Measurements from ENCODE around the gene ETS1. TPM values are rescaled to one million over a fixed set of nuclear protein-coding genes. Genes with fewer than 3 reads are reported as not detected.

The ETS1 gene
- total RNA-seq (100 to 1,000 TPM; 579 to 590 TPM), total RNA-seq (198 to 3,987 (median 1,578) reads per million in 172 experiments)
- 1,070 TPM for polyA plus RNA-seq (2013, experiment 1 of 2)
- 1,048 TPM for polyA plus RNA-seq (2013, experiment 2 of 2)

- no peak within 1 kb of the TSS for H3K4me3 Mint-ChIP-seq
- ATAC-seq (ENCODE audit: poor library complexity) (no peak), DNase-seq (no peak)
- TF ChIP-seq CTCF (IDR thresholded peaks at IDR 0.05), result no peak
- H3K36me3 ChIP-seq (ENCODE audit: insufficient read depth, low read length), result no peaks in the 10 kb centered on the region
- ChIA-PET CTCF (no interaction called here), POLR2A (interaction anchor here (0.6 kb wide), 1 partner anchor 8 kb away, joined by 3 read pairs; no protein-coding TSS in a partner anchor)
- no peaks in the 10 kb centered on the region for H3K36me3 Mint-ChIP-seq (ENCODE audit: low read depth)
- no peak within 1 kb of the TSS for H3K27ac ChIP-seq (ENCODE audit: low read depth in 1 of 2, low read length in 2 of 2)
- no peaks in the 10 kb centered on the region for H3K9me3 Mint-ChIP-seq
- intact Hi-C loops (cut with DNase I, micrococcal nuclease), result no loop called here
- peaks cover 22% of the 10 kb centered on the region for H3K4me1 Mint-ChIP-seq (ENCODE audit: low read depth)
- H3K27me3 Mint-ChIP-seq, result no peaks in the 10 kb centered on the region
- H3K4me1 ChIP-seq (ENCODE audit: insufficient read depth, low read length), result no peaks in the 10 kb centered on the region
- no peaks in the 10 kb centered on the region for H3K27me3 ChIP-seq (ENCODE audit: control insufficient read depth in 1 of 2, insufficient read depth in 2 of 2, low read length in 2 of 2)
- no peak within 1 kb of the TSS for H3K4me3 ChIP-seq (ENCODE audit: low read length)
- H3K9me3 ChIP-seq (ENCODE audit: control insufficient read depth in 1 of 2, insufficient read depth in 1 of 2, low read length in 2 of 2), result no peaks in the 10 kb centered on the region
- H3K27ac Mint-ChIP-seq, result no peak within 1 kb of the TSS
Measured at GRCh38 chr11:128587415-128587814, at the start of gene ETS1. ETS1 (minus strand) TSS chr11:128587558; CDS start chr11:128573130, 14,428 bp downstream.

- Mint-ChIP-seq H3K27ac (no peak overlapping the region), H3K27me3 (no peaks in the 10 kb centered on the region), H3K4me1 (ENCODE audit: low read depth) (peaks cover 42% of the 10 kb centered on the region), H3K4me3 (no peak overlapping the region), H3K36me3 (ENCODE audit: low read depth) (no peaks in the 10 kb centered on the region), H3K9me3 (no peaks in the 10 kb centered on the region)
- ChIA-PET POLR2A (no interaction called here), CTCF (no interaction called here)
- ATAC-seq (ENCODE audit: poor library complexity), result no peak
- no peak overlapping the region for H3K27ac ChIP-seq (ENCODE audit: low read depth in 1 of 2, low read length in 2 of 2)
- intact Hi-C loops (cut with DNase I, micrococcal nuclease), result loop anchor here in 1 of 2 experiments (2.0 kb wide), 1 partner anchor 604 kb away; no protein-coding TSS in a partner anchor
- TF ChIP-seq CTCF (IDR thresholded peaks at IDR 0.05), result no peak
- no peaks in the 10 kb centered on the region for H3K9me3 ChIP-seq (ENCODE audit: control insufficient read depth in 1 of 2, insufficient read depth in 1 of 2, low read length in 2 of 2)
- H3K4me3 ChIP-seq (ENCODE audit: low read length), result no peak overlapping the region
- no peak for DNase-seq
- no peaks in the 10 kb centered on the region for H3K36me3 ChIP-seq (ENCODE audit: insufficient read depth, low read length)
- peaks cover 27% of the 10 kb centered on the region for H3K4me1 ChIP-seq (ENCODE audit: insufficient read depth, low read length)
- H3K27me3 ChIP-seq (ENCODE audit: control insufficient read depth in 1 of 2, insufficient read depth in 2 of 2, low read length in 2 of 2), result no peaks in the 10 kb centered on the region
Measured at GRCh38 chr11:128634395-128634794, 47.0 kb upstream of the ETS1 start.

- POLR2A ChIA-PET, result no interaction called here
- ATAC-seq (ENCODE audit: poor library complexity) (no peak), DNase-seq (peak in 1 of 14 experiments; percentile 4)
- H3K27me3 ChIP-seq (ENCODE audit: control insufficient read depth in 1 of 2, insufficient read depth in 2 of 2, low read length in 2 of 2), result no peaks in the 10 kb centered on the region
- no peak overlapping the region for H3K4me3 ChIP-seq (ENCODE audit: low read length)
- H3K9me3 ChIP-seq (ENCODE audit: control insufficient read depth in 1 of 2, insufficient read depth in 1 of 2, low read length in 2 of 2), result no peaks in the 10 kb centered on the region
- H3K27ac Mint-ChIP-seq, result no peak overlapping the region
- no peaks in the 10 kb centered on the region for H3K36me3 ChIP-seq (ENCODE audit: insufficient read depth, low read length)
- H3K4me1 ChIP-seq (ENCODE audit: insufficient read depth, low read length), result peaks cover 37% of the 10 kb centered on the region
- H3K4me1 Mint-ChIP-seq (ENCODE audit: low read depth), result peaks cover 50% of the 10 kb centered on the region
- no peaks in the 10 kb centered on the region for H3K36me3 Mint-ChIP-seq (ENCODE audit: low read depth)
- intact Hi-C loops (cut with DNase I, micrococcal nuclease), result no loop called here
- H3K4me3 Mint-ChIP-seq, result no peak overlapping the region
- CTCF ChIA-PET, result interaction anchor here (1.0 to 6.8 kb wide), 8 partner anchors 59 to 476 kb away, joined by 3 to 59 read pairs (median 8); no protein-coding TSS in a partner anchor
- no peaks in the 10 kb centered on the region for H3K27me3 Mint-ChIP-seq
- no peak for TF ChIP-seq CTCF (IDR thresholded peaks at IDR 0.05)
- no peaks in the 10 kb centered on the region for H3K9me3 Mint-ChIP-seq
- no peak overlapping the region for H3K27ac ChIP-seq (ENCODE audit: low read depth in 1 of 2, low read length in 2 of 2)
Measured at GRCh38 chr11:128633384-128633965, 46.1 kb upstream of the ETS1 start.
